G401 (cell line): ENCODE measurements around the gene EYA2. TPM values are rescaled to one million over a fixed set of nuclear protein-coding genes. Genes with fewer than 3 reads are reported as not detected.

Experiments used
- DNase-seq: peaks from one replicate; pipeline ENCODE4 v3.0.0-alpha.2; 2015; ENCODE audit warnings: low spot score
- in situ Hi-C: cut with HindIII; loops from 2 replicates; pipeline ENCODE4 v1.10.0; 2016; ENCODE audit warnings: low sequenced_read_pairs, mixed read lengths
- total RNA-seq: library from RNA; depleted of rRNA; stranded (reverse); fragments of >200 nt; shearing (Covaris generic); gene quantifications from 2 replicates; pipeline ENCODE4 v1.2.3, GENCODE V29; 2014

EYA2 gene
- total RNA-seq, 1 experiment from 2014 or later: not detected

- DNase-seq: no peak
- in situ Hi-C loops: loop anchor here (5.0 kb wide), 1 partner anchor 61 kb away; no protein-coding TSS in a partner anchor
Observed at GRCh38 chr20:47066484-47067270, 172.0 kb downstream of the EYA2 start.

- DNase-seq: no peak
- in situ Hi-C loops: loop anchor here (5.0 kb wide), 1 partner anchor 60 kb away; no protein-coding TSS in a partner anchor
Observed at GRCh38 chr20:47067776-47068175, 173.1 kb downstream of the EYA2 start.

GRCh38 chr20:47070176-47070575 is 175.5 kb downstream of the EYA2 start:
- in situ Hi-C loops: no loop called here
- no peak for DNase-seq

- DNase-seq: no peak
- in situ Hi-C loops: no loop called here
Observed at GRCh38 chr20:47071646-47072185, 177.1 kb downstream of the EYA2 start.

GRCh38 chr20:47073766-47074475 is 179.3 kb downstream of the EYA2 start:
- in situ Hi-C loops: no loop called here
- no peak for DNase-seq

- in situ Hi-C loops: no loop called here
- DNase-seq: no peak
Observed at GRCh38 chr20:47075263-47075662, 180.6 kb downstream of the EYA2 start.

GRCh38 chr20:47079047-47079446 is 184.4 kb downstream of the EYA2 start:
- in situ Hi-C loops: no loop called here
- no peak for DNase-seq

GRCh38 chr20:47080365-47080764 is 185.7 kb downstream of the EYA2 start:
- in situ Hi-C loops: no loop called here
- no peak for DNase-seq

GRCh38 chr20:47086316-47086715 is 191.7 kb downstream of the EYA2 start:
- no peak for DNase-seq
- in situ Hi-C loops: no loop called here

GRCh38 chr20:47088335-47088734 is 193.7 kb downstream of the EYA2 start:
- no peak for DNase-seq
- in situ Hi-C loops: no loop called here

GRCh38 chr20:47089151-47089550 is 194.5 kb downstream of the EYA2 start:
- in situ Hi-C loops: no loop called here
- DNase-seq: no peak

- in situ Hi-C loops: no loop called here
- DNase-seq: no peak
Observed at GRCh38 chr20:47090835-47091234, 196.2 kb downstream of the EYA2 start.

GRCh38 chr20:47093320-47093966 is 198.8 kb downstream of the EYA2 start:
- in situ Hi-C loops: no loop called here
- DNase-seq: no peak

- no peak for DNase-seq
- in situ Hi-C loops: no loop called here
Observed at GRCh38 chr20:47095690-47096089, 201.0 kb downstream of the EYA2 start.

- no peak for DNase-seq
- in situ Hi-C loops: no loop called here
Observed at GRCh38 chr20:47097691-47098622, 203.3 kb downstream of the EYA2 start.

GRCh38 chr20:47099093-47099492 is 204.4 kb downstream of the EYA2 start:
- DNase-seq: no peak
- in situ Hi-C loops: no loop called here

GRCh38 chr20:47099825-47100441 is 205.3 kb downstream of the EYA2 start:
- in situ Hi-C loops: no loop called here
- DNase-seq: no peak

GRCh38 chr20:47102629-47103028 is 208.0 kb downstream of the EYA2 start:
- no peak for DNase-seq
- in situ Hi-C loops: no loop called here
